HG02981 (cell line): ENCODE measurements around the gene ZFYVE27.
A peak's percentile ranks its signal among the peaks of the same experiment; 100 is the strongest.

Experiments
- ATAC-seq: cut with Tn5 transposase; IDR thresholded peaks from one replicate; pipeline ENCODE4 v1.9.1; 2021; ENCODE audit warnings: mild to moderate bottlenecking, moderate library complexity; ENCODE audit not compliant: unreplicated experiment

ZFYVE27 gene

DNA sequence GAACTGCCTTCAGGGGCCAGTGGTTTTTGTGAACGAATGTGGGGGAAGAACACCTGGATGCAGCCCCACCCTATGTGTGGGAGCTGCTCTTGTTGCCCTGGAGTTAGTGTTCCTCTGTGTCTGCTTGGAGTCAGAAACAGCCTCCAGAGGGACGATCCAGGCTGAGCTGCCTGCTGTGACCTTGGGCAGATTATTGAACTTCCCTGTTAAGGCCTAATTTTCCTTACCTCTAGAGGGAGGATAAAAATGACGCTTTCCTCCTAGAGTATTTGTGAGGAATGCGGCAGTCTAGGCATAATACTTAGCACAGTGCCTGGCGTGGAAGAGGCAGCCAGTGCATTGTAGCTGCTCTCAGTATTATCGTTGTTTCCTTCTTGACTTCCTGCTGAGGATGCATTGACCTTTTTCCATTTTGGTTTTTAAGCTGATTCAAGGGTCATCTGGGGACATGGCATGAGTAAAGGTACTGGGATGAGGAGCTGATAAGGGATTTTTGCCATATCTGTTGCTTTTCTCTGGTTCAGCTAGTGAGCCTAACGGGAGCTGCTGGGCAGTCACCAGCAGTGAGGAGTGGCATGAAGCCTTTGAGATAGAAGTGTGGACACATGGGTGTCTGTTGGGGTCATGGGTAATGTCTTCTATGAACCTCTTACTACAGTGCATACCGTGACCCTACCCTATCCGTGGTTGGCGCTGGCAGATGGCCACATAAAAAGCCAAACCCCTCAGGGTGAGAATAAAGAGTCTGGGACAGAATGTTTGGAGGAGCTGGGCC is 6.4 kb downstream of the ZFYVE27 start:
- ATAC-seq, result no peak

DNA sequence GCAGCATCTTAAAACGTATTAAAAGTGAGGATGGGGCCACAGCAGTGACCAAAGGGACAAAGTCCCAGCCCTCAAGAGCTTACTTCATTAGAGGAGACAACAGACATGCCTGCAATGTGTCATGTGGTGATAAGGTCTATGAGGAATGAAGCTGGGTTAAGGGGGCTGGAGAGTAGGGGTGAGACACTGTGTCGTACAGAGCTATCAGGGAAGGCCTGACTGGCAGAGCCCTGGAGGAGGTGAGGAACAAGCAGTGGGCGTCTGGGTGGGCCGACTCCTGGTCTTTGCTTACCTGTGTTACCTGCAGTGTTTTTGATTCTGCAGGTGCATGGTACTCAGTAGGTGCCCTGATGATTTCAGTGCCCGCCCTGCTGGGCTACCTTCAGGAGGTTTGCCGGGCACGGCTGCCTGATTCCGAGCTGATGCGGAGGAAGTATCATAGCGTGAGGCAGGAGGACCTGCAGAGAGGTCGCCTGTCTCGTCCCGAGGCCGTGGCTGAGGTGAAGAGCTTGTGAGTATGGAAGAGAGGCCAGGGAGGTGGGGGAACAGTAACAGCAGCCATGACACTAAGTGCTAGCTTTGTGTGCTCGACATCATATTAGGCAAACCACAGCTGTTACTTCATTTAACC is 7.6 kb downstream of the ZFYVE27 start:
- ATAC-seq, result no peak

DNA sequence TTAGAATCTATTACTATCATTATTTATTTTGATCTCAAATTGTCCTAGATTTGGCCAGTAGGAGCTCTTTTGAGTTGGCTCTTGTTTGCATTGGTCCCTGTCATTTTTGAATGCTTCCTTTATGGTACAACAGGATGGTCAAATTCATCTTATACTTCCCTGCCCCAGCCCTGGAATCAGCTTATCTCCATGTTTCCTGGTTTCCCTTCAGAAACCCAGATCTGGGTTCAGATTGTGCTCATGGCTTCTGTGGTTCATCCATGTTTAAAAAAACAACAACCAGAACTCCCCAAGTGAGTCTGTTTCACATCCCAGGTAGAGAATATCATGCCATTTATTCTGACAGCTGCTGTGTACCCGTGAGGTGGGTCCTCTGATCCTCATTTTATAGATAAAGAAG is 10.6 kb downstream of the ZFYVE27 start:
- ATAC-seq, result no peak

DNA sequence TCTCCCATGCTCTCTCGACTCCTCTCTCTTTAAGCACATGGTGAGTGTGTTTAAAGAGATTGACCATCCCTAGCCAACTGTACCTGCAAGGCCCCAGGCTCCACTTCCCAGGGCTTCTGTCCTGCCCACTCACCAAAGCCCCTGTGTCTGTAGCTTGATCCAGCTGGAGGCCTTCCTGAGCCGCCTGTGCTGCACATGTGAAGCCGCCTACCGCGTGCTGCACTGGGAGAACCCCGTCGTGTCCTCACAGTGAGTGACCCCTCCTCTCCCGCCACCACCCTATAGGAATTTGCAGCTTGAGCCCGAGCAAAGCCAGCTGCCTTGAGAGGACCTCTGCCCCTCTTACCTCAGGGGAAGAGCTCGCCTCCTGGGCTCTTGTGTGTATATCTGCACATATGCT is 11.2 kb downstream of the ZFYVE27 start:
- no peak for ATAC-seq

DNA sequence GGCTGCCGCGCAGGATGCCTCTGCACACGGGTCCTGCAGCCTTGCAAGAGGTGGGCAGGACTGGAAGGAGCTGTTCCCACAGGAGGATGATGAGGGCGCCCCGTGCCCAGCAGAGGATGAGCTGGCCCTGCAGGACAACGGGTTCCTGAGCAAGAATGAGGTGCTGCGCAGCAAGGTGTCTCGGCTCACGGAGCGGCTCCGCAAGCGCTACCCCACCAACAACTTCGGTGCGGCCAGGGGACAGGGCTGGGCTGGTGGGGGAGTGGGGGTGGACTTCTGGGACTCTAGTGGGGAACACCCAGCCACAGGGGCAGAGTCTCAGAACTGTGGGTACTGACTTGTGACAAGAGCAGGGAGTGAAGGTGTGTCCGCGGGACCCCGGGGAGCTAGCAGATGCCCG is 16.0 kb downstream of the ZFYVE27 start:
- no peak for ATAC-seq

DNA sequence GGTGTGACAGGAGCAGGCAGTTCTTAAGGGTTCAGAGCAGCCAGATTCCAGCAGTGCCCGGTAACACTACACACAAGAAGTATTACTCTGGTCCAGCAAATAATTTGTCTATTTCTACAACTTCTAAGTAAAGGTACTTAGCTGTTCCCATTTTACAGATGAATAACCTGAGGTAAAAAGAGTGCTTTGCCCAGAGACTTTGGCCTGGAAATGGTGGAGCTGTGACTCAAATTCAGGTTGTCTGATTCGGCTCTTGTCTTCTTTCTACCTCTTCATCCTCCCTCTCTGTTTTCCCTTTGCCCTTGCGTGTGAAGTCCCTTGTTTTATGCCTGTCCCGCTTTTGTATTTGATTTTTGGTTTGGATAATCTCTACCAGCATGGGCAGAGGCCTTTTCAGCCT is 17.8 kb downstream of the ZFYVE27 start:
- ATAC-seq, result no peak

DNA sequence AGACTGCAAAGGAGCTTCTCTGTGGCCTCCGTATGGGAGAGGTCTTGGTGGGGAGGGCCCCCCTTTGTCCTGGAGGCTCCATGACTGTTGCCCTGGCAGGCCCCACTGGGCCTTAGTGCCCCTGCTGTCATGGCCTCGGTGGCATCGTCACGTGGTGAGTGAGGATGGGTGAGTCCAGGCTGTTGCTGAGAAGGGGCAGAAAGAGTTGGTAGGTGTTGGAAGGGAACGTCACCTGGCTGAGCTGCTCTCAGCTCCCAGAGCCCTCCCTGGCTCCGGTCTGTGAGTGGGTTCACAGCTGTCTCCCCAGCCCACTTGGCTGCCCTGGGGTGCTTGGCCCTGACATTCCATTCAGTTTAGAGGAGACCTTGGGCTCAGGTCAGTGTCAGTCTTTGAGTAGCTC is 18.8 kb downstream of the ZFYVE27 start:
- no peak for ATAC-seq

DNA sequence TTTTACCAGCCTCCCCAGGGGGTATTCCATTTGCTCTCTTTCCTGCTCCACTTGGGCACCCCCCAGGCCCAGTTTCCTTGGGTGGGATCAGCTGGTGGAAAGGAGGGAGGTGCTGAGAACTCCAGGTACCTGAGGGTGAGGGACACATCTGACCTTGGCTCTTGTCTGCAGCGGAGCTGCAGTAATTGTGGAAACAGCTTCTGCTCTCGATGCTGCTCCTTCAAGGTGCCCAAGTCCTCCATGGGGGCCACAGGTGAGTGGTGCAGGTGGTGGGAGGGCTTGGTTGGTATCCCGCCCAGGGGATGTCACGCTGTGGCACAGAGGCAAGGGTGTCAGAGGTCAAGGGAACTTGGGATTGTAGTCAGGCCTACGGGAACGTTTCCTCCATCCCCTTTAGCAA is 20.5 kb downstream of the ZFYVE27 start:
- no peak for ATAC-seq

DNA sequence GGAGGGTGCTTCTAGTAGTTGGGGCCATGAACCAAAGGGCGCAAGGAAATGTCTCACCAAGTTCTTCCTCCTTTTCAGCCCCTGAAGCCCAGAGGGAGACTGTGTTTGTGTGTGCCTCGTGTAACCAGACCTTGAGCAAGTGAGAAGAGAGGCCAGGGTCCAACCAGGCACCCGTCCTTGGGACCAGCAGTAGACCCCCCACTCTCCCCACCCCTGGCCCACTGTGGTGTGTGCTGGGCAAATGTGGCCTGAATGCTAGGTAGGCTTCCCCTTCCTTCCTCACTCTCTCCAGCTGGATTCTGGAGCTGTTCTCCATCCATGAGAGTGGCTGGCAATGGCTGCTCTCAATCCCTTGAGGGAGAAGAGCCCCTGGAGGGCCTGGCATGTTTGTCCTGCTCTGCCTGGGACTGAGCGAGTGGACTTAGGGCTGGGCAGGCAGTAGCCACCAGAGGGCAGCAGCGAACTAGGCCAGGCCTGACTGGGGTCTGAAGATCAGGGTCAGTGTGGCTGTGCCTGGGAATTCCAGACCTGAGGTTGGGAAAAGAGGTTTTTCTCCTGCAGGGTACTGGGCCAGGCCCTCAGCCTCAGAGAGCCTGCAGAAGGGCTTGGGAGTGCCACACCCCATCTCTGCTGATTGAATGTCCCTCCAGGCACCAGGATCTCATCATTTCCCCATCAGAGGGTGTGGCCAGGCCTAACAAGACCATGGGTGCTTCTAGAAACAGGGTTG is 22.4 kb downstream of the ZFYVE27 start:
- no peak for ATAC-seq

DNA sequence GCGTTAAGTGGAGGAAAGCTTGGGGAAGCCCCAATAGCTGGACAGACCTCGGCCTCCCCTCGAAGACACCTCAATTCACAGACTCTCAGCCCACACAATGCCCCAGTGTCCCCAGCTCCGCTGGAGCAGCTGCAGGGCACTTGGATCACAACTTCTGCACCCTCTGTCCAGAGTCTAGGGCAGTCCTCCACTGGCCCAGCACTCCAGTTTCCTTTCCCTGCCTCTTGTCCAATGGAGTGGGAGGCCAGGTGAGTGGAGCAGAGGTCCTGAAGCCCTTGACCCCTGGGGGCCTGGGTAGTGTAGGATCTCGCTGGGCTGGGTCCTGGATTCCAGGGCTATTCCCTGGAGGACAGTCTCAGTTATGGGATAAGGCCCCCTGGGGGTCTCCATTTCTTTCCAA is 23.0 kb downstream of the ZFYVE27 start:
- no peak for ATAC-seq

DNA sequence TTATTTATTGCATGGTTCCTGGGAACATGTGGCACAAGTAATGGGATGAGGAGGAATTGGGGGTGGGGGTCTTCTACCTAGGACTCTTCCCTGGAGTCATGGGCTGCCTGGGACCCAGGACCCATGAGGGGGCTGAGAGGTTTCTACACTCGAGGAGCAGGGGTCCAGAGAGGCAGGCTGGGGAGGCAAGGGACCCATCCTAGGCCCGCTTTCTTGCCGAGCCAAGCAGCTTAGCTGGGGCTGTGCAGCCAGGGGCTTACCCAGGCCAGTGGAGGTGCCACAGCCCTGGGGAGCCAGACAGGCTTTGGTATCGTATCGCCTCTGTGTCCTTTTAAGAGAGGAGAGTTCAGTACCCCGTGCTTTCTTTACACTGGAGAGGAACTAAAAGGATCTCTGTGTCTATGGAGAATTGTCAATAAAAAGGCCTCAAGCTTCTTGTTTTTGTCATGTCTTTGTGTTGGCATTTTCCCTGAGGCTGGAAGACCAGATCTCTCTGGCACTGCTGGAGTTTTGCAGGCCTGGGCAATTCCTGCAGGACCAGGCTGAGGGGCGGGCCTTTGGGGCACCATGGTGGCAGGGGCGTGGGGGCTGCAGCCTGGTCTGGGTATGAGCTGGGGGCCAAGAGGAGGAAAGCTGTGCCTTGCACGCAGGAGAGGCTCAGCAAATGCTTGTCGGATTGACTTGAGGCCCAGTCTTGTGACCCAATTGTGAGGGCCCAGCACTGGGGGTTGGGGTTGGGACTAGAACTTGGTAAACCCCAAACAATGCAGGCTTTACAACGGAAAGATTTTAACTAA is 23.7 kb downstream of the ZFYVE27 start:
- ATAC-seq, result no peak

DNA sequence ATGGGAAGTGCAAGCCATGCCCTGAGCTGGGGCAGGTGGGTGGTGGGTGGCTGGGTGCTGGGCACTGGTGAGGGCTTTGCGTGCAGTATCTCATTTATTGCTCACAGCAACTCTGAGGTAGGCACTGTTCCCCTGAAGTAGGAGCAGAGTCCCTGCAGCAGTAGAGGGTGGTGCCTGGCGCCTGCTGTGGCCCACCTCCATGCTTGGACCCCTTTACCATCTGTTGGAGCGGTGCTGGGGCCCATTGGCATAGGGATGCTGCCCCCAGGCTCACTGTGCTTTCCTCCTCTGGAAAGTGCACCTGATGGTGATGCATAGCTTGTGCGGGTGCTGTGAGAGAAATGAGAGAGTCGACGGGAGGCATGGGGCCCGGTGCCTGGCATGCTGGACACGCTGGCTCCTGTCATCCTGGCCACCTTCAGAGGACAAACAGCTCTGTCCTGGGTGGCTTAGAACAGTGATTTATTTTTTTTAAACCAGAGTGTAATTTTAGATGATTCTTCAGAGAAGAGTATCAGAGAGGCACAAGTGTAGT is 24.5 kb downstream of the ZFYVE27 start:
- no peak for ATAC-seq

DNA sequence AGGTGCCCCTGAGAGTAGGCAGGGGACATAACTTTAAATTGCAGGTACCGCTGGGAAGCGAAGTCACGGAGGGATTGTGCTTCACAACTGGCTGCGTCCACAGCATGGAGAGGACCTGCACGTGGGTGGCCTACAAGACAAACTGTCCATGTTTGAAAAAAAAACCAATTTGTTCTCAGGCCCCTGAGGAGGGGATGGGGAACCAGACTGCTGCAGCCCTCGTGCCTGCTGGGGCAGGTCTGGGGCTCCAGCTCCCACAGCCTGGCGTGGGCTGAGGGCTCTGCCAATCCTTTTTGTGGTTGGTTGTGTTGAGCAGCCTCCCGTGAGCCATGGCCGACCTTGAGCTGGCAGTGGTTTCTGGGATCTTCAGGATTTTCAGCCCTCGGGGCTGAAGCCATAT is 25.1 kb downstream of the ZFYVE27 start:
- ATAC-seq, result no peak

DNA sequence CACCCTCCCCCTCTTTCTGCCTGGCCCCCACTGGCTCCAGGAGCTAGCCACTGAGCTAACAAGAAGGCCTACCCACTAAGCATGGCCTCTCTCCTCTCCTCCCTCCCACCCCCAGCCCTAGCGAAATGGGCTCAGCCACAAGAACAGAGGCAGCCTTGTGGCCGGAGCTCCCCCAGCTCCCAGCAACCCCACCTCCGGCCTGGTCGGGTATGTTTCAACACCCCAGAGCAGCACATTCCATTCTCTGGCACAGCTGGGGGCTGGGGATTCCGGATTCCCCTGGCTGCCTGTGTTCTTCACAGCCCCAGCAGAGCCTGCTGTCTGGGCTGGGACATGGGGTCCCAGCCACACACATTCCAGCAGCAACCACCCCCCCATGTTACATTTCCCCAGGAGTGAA is 25.9 kb downstream of the ZFYVE27 start:
- ATAC-seq, result no peak

DNA sequence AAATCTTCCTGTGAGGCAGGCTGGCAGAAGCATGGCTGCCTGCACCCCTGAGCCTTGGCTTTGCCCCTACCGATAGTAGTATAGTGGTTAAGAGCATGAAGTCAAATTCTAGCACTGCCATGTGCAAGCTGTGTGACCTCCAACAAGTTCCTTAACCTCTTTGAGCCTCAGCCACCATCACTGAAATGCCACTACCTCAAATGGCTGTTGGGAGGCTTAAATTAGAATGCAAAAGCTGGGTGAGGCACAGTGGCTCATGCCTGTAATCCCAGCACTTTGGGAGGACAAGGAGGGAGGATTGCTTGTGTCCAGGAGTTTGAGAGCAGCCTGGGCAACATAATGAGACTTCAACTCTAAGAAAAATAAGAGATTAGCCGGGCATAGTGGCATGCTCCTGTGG is 26.5 kb downstream of the ZFYVE27 start:
- ATAC-seq, result no peak

DNA sequence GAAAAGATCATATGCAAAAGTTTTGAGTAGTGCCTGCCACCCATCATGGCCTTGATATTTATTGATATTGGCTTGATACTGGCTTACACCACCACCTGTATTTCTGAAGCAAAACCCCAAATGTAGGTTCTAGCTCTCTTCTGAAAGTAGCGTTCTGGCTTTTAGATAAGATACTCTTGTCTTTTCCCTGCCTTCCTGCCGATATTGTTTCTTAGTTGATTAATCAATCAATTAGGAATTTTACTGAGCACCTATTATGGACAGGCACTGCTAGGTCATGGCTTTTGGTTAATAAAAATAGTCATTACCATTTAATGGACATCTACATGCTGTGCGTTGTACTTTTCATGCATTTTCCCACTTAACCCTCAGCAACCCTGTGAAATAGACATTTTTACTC is 27.0 kb downstream of the ZFYVE27 start:
- no peak for ATAC-seq

DNA sequence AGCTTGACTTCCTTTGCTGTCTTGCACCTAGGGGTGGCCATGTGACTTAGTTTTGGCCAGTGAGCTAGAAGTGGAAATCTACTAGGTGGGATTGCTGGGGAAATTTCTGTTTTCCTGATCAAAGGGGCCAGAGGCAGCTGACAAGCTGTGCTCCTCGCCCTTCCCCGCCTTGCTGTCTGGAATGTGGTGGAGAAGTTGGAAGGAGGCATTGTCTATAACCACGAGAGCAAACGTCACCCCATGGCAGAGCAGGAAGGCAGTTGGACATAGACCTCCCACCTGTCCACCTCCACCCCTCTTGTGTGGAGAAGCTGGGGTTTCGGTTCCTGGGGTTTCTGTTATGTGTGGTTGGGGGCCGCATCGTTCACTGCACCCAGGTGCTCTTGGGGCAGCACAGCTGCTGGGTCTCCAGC is 27.6 kb downstream of the ZFYVE27 start:
- peak; percentile 75 for ATAC-seq

DNA sequence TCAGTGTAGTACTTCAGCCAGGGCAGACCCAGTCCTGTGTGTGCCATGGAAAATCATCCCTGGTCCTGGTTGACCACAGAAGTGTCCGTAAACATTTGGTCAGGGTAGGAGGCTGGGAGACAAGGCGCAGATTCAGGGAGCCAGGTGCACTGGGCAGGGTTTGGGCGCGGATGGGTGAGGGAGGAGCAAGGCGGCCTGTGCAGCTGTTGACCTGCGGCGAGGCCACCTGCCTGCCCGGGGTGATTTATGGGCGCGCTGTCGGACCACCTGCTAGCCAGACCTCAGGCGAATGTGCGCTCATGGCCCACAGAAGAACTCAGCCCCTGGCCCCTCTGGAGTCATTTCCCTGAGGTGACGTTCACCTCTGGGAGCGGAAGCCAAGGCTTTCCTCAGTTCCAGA is 28.3 kb downstream of the ZFYVE27 start:
- ATAC-seq, result no peak

DNA sequence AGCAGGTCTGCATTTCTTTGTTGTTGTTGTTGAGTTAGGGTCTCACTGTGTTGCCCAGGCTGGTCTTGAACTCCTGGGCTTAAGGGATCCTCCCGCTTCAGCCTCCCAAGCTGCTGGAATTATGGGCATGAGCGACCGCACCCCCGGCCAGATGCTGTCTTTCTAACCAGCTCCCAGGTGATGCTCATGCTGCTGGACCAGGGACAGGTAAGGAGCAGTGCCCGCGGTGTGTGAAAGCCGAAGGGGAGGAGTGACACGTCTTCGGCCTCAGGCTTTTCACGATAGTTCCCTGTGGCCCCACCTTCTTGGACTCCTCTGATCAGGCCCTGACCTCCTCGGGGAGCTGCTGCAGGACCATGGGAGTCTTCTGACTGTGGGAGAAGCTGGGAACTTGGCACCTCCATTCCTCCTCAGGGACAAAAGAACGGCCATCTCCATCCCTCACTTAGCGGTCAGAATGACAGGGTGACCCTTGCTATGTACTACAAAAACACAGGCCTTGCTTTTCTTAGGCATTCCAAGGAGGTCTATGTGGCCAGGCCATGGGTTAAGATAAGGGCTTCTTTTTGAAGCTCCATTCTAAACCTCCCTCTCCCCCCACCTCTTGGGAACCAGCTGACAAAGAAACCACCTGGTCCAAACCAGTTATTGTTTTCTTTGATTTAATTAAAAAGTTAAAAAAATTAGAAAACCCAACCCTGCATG is 29.3 kb downstream of the ZFYVE27 start:
- ATAC-seq, result no peak
